PC-3 (cell line): ENCODE measurements around the gene ARRB1.

Source experiments
- EZH2 ChIP-seq: fragments of 300-600 bp; sonication (generic); IDR thresholded peaks from one replicate; pipeline ENCODE4 v1.6.1; 2017; ENCODE audit warnings: antibody characterized with exemption, mild to moderate bottlenecking, low read length; ENCODE audit not compliant: unreplicated experiment
- EZH2phosphoT487 ChIP-seq: fragments of 300-600 bp; sonication (generic); IDR thresholded peaks from 2 replicates; pipeline ENCODE4 v1.6.1; 2018; ENCODE audit warnings: mild to moderate bottlenecking, antibody characterized with exemption, low read length, borderline replicate concordance
- TF ChIP-seq, protein P1 (sequence below): fragments of 300-600 bp; sonication (generic); conservative IDR thresholded peaks from 2 replicates; pipeline ENCODE4 v1.5.1; 2017; ENCODE audit warnings: antibody characterized with exemption, low read depth, mild to moderate bottlenecking, low read length

DNA sequence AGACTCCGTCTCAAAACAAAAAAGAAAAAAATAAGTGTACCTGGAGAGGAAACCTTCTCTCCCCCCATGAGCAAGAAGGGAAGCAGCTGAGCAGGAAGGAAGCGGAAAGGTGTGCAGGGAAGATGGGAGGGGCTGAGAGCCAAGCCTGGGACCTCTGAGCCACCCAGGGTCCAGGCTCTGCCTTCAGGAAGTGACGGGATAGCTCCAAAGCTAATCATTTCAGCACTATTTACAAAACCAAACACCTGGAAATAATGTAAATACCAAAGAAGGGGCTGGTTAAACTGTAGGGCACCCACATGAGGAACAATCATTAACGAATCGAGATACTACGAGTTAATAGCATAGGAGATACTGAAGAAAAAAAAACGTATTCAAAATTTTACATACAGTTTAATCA is 27.9 kb downstream of the ARRB1 start:
- TF ChIP-seq, protein P1, sequence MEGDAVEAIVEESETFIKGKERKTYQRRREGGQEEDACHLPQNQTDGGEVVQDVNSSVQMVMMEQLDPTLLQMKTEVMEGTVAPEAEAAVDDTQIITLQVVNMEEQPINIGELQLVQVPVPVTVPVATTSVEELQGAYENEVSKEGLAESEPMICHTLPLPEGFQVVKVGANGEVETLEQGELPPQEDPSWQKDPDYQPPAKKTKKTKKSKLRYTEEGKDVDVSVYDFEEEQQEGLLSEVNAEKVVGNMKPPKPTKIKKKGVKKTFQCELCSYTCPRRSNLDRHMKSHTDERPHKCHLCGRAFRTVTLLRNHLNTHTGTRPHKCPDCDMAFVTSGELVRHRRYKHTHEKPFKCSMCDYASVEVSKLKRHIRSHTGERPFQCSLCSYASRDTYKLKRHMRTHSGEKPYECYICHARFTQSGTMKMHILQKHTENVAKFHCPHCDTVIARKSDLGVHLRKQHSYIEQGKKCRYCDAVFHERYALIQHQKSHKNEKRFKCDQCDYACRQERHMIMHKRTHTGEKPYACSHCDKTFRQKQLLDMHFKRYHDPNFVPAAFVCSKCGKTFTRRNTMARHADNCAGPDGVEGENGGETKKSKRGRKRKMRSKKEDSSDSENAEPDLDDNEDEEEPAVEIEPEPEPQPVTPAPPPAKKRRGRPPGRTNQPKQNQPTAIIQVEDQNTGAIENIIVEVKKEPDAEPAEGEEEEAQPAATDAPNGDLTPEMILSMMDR = no peak
- TF ChIP-seq EZH2phosphoT487 (no peak), EZH2 (no peak)
